ENCODE measurements around the gene TNRC18.

- TF ChIP-seq CTCF (conservative IDR thresholded peaks at IDR 0.05; ENCODE audit: low read length) (no peak), EZH2phosphoT487 (IDR thresholded peaks at IDR 0.05; ENCODE audit: borderline replicate concordance, low read depth, low read length) (no peak)
These were observed 75.3 kb downstream of the TNRC18 start for GRCh38 chr7:5348134-5349004.
